ENCODE data around the gene LARGE1. TPM values are rescaled to one million over a fixed set of nuclear protein-coding genes. Genes with fewer than 3 reads are reported as not detected.
A peak's percentile ranks its signal among the peaks of the same experiment; 100 is the strongest.

Gene LARGE1
- total and polyA plus RNA-seq, 5 donors from 2014 or later = not detected

DNA sequence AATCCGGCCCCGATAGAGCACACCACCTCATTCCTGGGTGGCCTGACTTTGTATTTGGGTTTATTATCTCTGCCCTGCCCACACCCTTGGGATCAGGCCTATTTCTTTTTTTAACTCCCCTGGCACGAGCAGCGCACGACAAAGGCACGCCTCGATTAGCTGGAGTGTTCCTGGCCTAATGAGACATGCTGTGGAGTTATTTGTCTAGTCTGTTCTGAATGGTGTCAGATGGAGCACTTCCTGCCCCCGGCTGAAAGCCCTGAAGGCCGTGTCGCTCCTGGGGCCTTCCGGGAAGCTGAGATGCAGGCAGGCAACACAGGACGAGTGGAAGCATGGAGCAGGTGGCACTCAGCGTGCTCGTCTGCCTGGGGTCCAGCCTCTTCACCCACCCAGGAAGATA lies 47.1 kb downstream of the LARGE1 start:
- no peak for DNase-seq
- Histone ChIP-seq H3K27me3 (ENCODE audit: control insufficient read depth, insufficient read depth, low read length) (no peaks in the 10 kb centered on the region), H3K27ac (ENCODE audit: insufficient read depth, low read length, poor library complexity, severe bottlenecking) (no peak overlapping the region), H3K4me1 (ENCODE audit: control insufficient read depth, insufficient read depth, low read length, poor library complexity, severe bottlenecking) (no peaks in the 10 kb centered on the region), H3K4me3 (ENCODE audit: low read depth, low read length) (no peak overlapping the region), H3K36me3 (ENCODE audit: control insufficient read depth, insufficient read depth, low read length) (no peaks in the 10 kb centered on the region), H3K9me3 (ENCODE audit: control insufficient read depth in 2 of 2, low read length in 2 of 2) (no peaks in the 10 kb centered on the region)
- no peak for ATAC-seq (ENCODE audit: low read depth in 2 of 2)
- H3K36me3 Mint-ChIP-seq = no peaks in the 10 kb centered on the region
- peaks cover 4% of the 10 kb centered on the region for H3K27me3 Mint-ChIP-seq
- H3K4me1 Mint-ChIP-seq = no peaks in the 10 kb centered on the region
- H3K9me3 Mint-ChIP-seq = peaks cover 0 to 4% (median 0%) of the 10 kb centered on the region in 7 donors
- H3K27ac Mint-ChIP-seq = no peak overlapping the region
- no peak overlapping the region for H3K4me3 Mint-ChIP-seq

DNA sequence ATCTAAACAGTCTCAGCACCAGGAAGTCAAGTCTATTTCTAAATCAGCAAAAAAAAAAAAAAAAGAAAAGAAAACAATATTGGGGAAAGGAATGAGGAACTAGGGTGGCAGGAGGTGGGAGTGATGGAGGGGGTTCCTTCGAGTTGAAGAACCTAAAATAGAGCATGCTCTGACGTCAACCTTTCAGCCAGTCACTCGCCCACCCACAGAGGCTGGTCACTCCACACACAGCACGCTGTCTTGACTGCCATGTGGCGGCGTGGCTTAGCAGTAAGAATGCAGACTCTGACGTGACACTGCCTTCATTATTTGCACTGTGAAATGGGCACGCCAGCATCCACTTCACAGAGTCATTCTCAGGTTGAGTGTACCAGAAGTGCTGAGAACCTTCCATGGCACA lies 48.3 kb downstream of the LARGE1 start:
- ATAC-seq (ENCODE audit: low read depth in 2 of 2) = no peak

DNA sequence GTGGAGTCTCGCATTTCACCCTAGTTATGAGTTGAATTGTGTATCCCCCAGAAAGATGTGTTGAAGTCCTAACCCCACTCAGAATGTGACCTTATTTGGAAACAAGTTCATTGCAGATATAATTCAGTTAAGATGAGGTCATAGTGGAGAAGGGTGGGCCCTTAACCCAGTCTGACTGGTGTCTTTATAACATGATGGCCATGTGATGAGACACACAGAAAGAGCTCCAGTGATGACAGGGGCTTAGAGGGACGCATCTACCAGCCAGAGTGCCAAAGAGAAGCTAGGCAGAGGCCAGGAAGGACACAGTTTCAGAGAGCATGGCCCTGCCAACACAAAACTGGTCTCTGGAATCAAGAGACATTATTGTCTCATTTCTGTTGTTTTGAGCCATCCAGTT lies 50.3 kb downstream of the LARGE1 start:
- H3K27ac Mint-ChIP-seq = no peak overlapping the region
- no peak overlapping the region for H3K4me3 Mint-ChIP-seq
- H3K27me3 ChIP-seq (ENCODE audit: control insufficient read depth, insufficient read depth, low read length) = no peaks in the 10 kb centered on the region
- no peaks in the 10 kb centered on the region for H3K9me3 ChIP-seq (ENCODE audit: control insufficient read depth in 2 of 2, low read length in 2 of 2)
- no peak overlapping the region for H3K27ac ChIP-seq (ENCODE audit: insufficient read depth, low read length, poor library complexity, severe bottlenecking)
- peaks cover 4% of the 10 kb centered on the region for H3K27me3 Mint-ChIP-seq
- H3K36me3 Mint-ChIP-seq = no peaks in the 10 kb centered on the region
- no peak for DNase-seq
- no peak for ATAC-seq (ENCODE audit: low read depth in 2 of 2)
- peaks cover 0 to 4% (median 0%) of the 10 kb centered on the region in 7 donors for H3K9me3 Mint-ChIP-seq
- H3K36me3 ChIP-seq (ENCODE audit: control insufficient read depth, insufficient read depth, low read length) = no peaks in the 10 kb centered on the region
- no peaks in the 10 kb centered on the region for H3K4me1 ChIP-seq (ENCODE audit: control insufficient read depth, insufficient read depth, low read length, poor library complexity, severe bottlenecking)
- H3K4me1 Mint-ChIP-seq = no peaks in the 10 kb centered on the region
- no peak overlapping the region for H3K4me3 ChIP-seq (ENCODE audit: low read depth, low read length)

More for the DNA sequence above, 48.3 kb downstream of the LARGE1 start:
- H3K4me1 Mint-ChIP-seq = no peaks in the 10 kb centered on the region
- peaks cover 0 to 4% (median 0%) of the 10 kb centered on the region in 7 donors for H3K9me3 Mint-ChIP-seq
- Histone ChIP-seq H3K36me3 (ENCODE audit: control insufficient read depth, insufficient read depth, low read length) (no peaks in the 10 kb centered on the region), H3K27ac (ENCODE audit: insufficient read depth, low read length, poor library complexity, severe bottlenecking) (no peak overlapping the region), H3K9me3 (ENCODE audit: control insufficient read depth in 2 of 2, low read length in 2 of 2) (no peaks in the 10 kb centered on the region), H3K4me3 (ENCODE audit: low read depth, low read length) (no peak overlapping the region), H3K4me1 (ENCODE audit: control insufficient read depth, insufficient read depth, low read length, poor library complexity, severe bottlenecking) (no peaks in the 10 kb centered on the region), H3K27me3 (ENCODE audit: control insufficient read depth, insufficient read depth, low read length) (no peaks in the 10 kb centered on the region)
- no peak overlapping the region for H3K27ac Mint-ChIP-seq
- H3K36me3 Mint-ChIP-seq = no peaks in the 10 kb centered on the region
- H3K27me3 Mint-ChIP-seq = peaks cover 4% of the 10 kb centered on the region
- no peak for DNase-seq
- H3K4me3 Mint-ChIP-seq = no peak overlapping the region

DNA sequence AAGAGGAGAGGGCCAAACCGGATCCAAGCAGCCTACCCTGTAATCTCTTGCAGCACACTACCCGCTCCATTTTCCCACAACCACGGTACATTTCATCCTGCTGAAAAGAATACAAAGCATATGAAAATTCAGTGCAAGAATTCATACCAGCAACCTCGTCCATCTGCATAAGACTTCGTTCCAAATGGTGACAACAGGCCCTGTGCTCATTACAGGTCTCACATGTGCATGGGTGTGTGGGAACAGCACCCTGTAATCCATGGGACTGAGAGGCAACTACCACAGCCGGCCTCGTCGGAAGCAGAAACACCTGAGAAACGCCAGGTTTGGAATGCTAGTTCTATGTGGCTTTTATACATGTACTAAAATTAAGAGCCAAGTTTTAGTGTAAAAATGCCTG lies 52.3 kb downstream of the LARGE1 start:
- H3K27ac Mint-ChIP-seq = peak overlapping the region in 1 of 3 donors; percentile 52
- H3K9me3 Mint-ChIP-seq = peaks cover 0 to 4% (median 0%) of the 10 kb centered on the region in 7 donors
- Histone ChIP-seq H3K9me3 (ENCODE audit: control insufficient read depth in 2 of 2, low read length in 2 of 2) (no peaks in the 10 kb centered on the region), H3K36me3 (ENCODE audit: control insufficient read depth, insufficient read depth, low read length) (no peaks in the 10 kb centered on the region), H3K4me1 (ENCODE audit: control insufficient read depth, insufficient read depth, low read length, poor library complexity, severe bottlenecking) (no peaks in the 10 kb centered on the region), H3K4me3 (ENCODE audit: low read depth, low read length) (no peak overlapping the region), H3K27ac (ENCODE audit: insufficient read depth, low read length, poor library complexity, severe bottlenecking) (no peak overlapping the region), H3K27me3 (ENCODE audit: control insufficient read depth, insufficient read depth, low read length) (no peaks in the 10 kb centered on the region)
- no peak for ATAC-seq (ENCODE audit: low read depth in 2 of 2)
- peaks cover 4% of the 10 kb centered on the region for H3K27me3 Mint-ChIP-seq
- no peak overlapping the region for H3K4me3 Mint-ChIP-seq
- H3K36me3 Mint-ChIP-seq = no peaks in the 10 kb centered on the region
- no peak for DNase-seq
- H3K4me1 Mint-ChIP-seq = no peaks in the 10 kb centered on the region

DNA sequence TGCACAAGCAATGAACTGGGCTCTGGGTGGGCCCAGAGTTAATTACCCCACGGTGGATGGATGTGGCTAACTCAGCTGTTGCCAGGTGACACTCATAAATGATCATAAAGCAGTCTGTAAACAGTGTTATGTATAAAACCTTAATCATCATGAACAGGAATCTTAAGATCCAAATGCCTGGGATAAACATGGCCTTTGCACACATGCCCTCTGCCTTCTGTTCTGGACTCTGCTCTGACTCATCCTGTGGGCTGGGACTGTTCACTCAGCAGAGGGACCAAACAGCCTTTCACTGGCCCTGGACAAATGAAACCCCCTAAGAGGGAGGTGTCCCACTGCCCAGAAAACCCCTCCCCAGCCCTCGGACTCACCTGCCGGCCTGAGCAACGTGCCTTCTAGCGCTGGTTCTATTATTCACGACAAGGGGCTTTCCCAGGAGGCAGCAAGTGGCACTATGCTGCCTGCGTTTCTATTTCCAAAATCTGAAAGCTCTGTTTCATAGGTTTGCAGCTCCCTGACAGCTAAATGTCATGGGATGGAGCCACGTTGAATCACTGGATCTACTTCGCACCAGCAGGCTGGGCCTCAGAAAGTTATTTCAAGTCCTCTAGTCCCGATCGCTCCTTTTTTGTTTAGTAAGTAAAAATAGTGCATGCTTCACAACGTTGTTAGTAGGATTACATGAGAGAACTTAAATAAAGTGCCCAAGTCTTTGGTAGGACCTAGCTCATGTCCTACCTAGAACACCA lies 53.0 kb downstream of the LARGE1 start:
- H3K27me3 ChIP-seq (ENCODE audit: control insufficient read depth, insufficient read depth, low read length) = no peaks in the 10 kb centered on the region
- no peak overlapping the region for H3K4me3 ChIP-seq (ENCODE audit: low read depth, low read length)
- peak overlapping the region in 2 of 3 donors; percentile 40 to 52 for H3K27ac Mint-ChIP-seq
- no peaks in the 10 kb centered on the region for H3K36me3 ChIP-seq (ENCODE audit: control insufficient read depth, insufficient read depth, low read length)
- no peak overlapping the region for H3K27ac ChIP-seq (ENCODE audit: insufficient read depth, low read length, poor library complexity, severe bottlenecking)
- H3K9me3 Mint-ChIP-seq = peaks cover 0 to 4% (median 0%) of the 10 kb centered on the region in 7 donors
- DNase-seq (no peak), ATAC-seq (ENCODE audit: low read depth in 2 of 2) (no peak)
- H3K4me1 ChIP-seq (ENCODE audit: control insufficient read depth, insufficient read depth, low read length, poor library complexity, severe bottlenecking) = no peaks in the 10 kb centered on the region
- no peak overlapping the region for H3K4me3 Mint-ChIP-seq
- peaks cover 4% of the 10 kb centered on the region for H3K27me3 Mint-ChIP-seq
- no peaks in the 10 kb centered on the region for H3K4me1 Mint-ChIP-seq
- no peaks in the 10 kb centered on the region for H3K36me3 Mint-ChIP-seq
- H3K9me3 ChIP-seq (ENCODE audit: control insufficient read depth in 2 of 2, low read length in 2 of 2) = no peaks in the 10 kb centered on the region

DNA sequence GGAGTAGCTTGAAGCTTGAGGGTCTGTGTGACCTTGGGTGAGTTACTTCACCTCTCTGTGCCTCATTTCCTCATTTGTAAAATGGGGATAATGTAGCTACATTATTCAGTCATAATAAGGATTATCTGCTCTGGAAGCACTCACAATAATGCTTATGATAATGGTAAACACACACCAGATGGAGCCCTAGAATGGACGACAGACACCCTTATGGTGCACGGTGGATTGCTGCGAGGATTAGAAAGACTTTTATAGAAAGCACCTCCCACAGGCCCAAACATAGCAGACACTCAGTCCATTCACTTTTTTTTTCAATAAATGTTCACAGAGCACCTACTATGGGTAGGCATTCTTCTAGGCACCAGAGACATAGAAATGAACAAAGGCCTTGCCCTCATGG lies 53.8 kb downstream of the LARGE1 start:
- Histone ChIP-seq H3K4me1 (ENCODE audit: control insufficient read depth, insufficient read depth, low read length, poor library complexity, severe bottlenecking) (no peaks in the 10 kb centered on the region), H3K9me3 (ENCODE audit: control insufficient read depth in 2 of 2, low read length in 2 of 2) (no peaks in the 10 kb centered on the region), H3K27ac (ENCODE audit: insufficient read depth, low read length, poor library complexity, severe bottlenecking) (no peak overlapping the region), H3K36me3 (ENCODE audit: control insufficient read depth, insufficient read depth, low read length) (no peaks in the 10 kb centered on the region), H3K4me3 (ENCODE audit: low read depth, low read length) (no peak overlapping the region), H3K27me3 (ENCODE audit: control insufficient read depth, insufficient read depth, low read length) (no peaks in the 10 kb centered on the region)
- H3K4me1 Mint-ChIP-seq = no peaks in the 10 kb centered on the region
- H3K27ac Mint-ChIP-seq = no peak overlapping the region
- H3K36me3 Mint-ChIP-seq = no peaks in the 10 kb centered on the region
- no peak overlapping the region for H3K4me3 Mint-ChIP-seq
- DNase-seq (no peak), ATAC-seq (ENCODE audit: low read depth in 2 of 2) (no peak)
- H3K27me3 Mint-ChIP-seq = peaks cover 1% of the 10 kb centered on the region
- H3K9me3 Mint-ChIP-seq = peaks cover 0 to 5% (median 0%) of the 10 kb centered on the region in 7 donors

DNA sequence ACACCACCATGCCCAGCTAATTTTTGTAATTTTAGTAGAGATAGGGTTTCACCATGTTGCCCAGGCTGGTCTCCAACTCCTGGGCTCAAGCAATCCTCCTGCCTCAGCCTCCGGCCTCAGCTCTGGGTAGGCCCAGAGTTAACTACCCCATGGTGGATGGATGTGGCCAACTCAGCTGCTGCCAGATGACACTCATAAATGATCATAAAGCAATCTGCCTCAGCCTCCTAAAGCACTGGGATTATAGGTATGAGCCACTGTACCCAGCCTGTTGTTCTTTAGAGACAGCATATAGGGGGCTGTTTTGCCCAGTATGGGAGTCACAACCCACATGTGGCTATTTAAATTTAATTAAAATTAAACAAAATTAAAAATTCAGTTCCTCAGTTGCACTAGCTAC lies 54.3 kb downstream of the LARGE1 start:
- no peaks in the 10 kb centered on the region for H3K36me3 ChIP-seq (ENCODE audit: control insufficient read depth, insufficient read depth, low read length)
- ATAC-seq (ENCODE audit: low read depth in 2 of 2) = no peak
- no peaks in the 10 kb centered on the region for H3K27me3 Mint-ChIP-seq
- H3K36me3 Mint-ChIP-seq = no peaks in the 10 kb centered on the region
- H3K4me3 ChIP-seq (ENCODE audit: low read depth, low read length) = no peak overlapping the region
- no peak for DNase-seq
- no peak overlapping the region for H3K4me3 Mint-ChIP-seq
- H3K27ac ChIP-seq (ENCODE audit: insufficient read depth, low read length, poor library complexity, severe bottlenecking) = no peak overlapping the region
- H3K9me3 Mint-ChIP-seq = peaks cover 0 to 5% (median 0%) of the 10 kb centered on the region in 7 donors
- no peaks in the 10 kb centered on the region for H3K4me1 ChIP-seq (ENCODE audit: control insufficient read depth, insufficient read depth, low read length, poor library complexity, severe bottlenecking)
- no peaks in the 10 kb centered on the region for H3K4me1 Mint-ChIP-seq
- no peaks in the 10 kb centered on the region for H3K27me3 ChIP-seq (ENCODE audit: control insufficient read depth, insufficient read depth, low read length)
- H3K27ac Mint-ChIP-seq = no peak overlapping the region
- no peaks in the 10 kb centered on the region for H3K9me3 ChIP-seq (ENCODE audit: control insufficient read depth in 2 of 2, low read length in 2 of 2)

DNA sequence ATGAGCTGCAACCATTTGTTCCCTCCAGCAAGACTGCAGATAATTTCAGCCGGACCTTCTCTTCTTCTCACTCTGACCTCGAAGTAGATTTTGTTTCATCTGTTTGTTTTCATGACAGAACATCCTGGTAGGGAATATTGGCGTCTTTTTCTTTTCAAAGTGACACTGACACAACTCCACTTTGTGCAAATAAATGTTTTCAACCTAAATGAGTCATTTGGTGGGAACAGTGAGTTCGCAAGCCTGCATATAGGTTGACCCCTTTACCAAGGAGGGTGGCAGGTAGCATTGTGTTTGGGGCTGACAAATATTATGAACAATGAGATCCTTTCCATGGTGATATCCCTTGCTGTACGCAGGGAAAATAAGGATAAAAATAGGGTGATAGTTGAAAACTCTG lies 55.0 kb downstream of the LARGE1 start:
- Histone ChIP-seq H3K27ac (ENCODE audit: insufficient read depth, low read length, poor library complexity, severe bottlenecking) (no peak overlapping the region), H3K9me3 (ENCODE audit: control insufficient read depth in 2 of 2, low read length in 2 of 2) (no peaks in the 10 kb centered on the region), H3K4me1 (ENCODE audit: control insufficient read depth, insufficient read depth, low read length, poor library complexity, severe bottlenecking) (no peaks in the 10 kb centered on the region), H3K27me3 (ENCODE audit: control insufficient read depth, insufficient read depth, low read length) (no peaks in the 10 kb centered on the region), H3K36me3 (ENCODE audit: control insufficient read depth, insufficient read depth, low read length) (no peaks in the 10 kb centered on the region), H3K4me3 (ENCODE audit: low read depth, low read length) (no peak overlapping the region)
- no peak overlapping the region for H3K4me3 Mint-ChIP-seq
- DNase-seq (no peak), ATAC-seq (ENCODE audit: low read depth in 2 of 2) (no peak)
- H3K27ac Mint-ChIP-seq = no peak overlapping the region
- H3K9me3 Mint-ChIP-seq = peaks cover 0 to 5% (median 0%) of the 10 kb centered on the region in 7 donors
- no peaks in the 10 kb centered on the region for H3K4me1 Mint-ChIP-seq
- H3K36me3 Mint-ChIP-seq = no peaks in the 10 kb centered on the region
- H3K27me3 Mint-ChIP-seq = no peaks in the 10 kb centered on the region

Data from CD4-positive, CD25-positive, alpha-beta regulatory T cell (primary cell).